ENCODE results near the gene NRXN3.
"Not testable (repeated sequence)": the region's sequence is repeated elsewhere in the genome, so short reads cannot be mapped to it uniquely, and the experiment has no call there.

NRXN3 gene

GRCh38 chr14:79742142-79742541 lies 1572.0 kb downstream of the NRXN3 start:
- no peak for DNase-seq (ENCODE audit: low read depth in 2 of 2, low spot score in 1 of 2)

GRCh38 chr14:79745046-79745445 lies 1574.9 kb downstream of the NRXN3 start:
- DNase-seq (ENCODE audit: low read depth in 2 of 2, low spot score in 1 of 2) = no peak

- no peak for DNase-seq (ENCODE audit: low read depth in 2 of 2, low spot score in 1 of 2)
These were observed 1578.9 kb downstream of the NRXN3 start for GRCh38 chr14:79749065-79749464.

GRCh38 chr14:79758985-79759384 lies 1588.8 kb downstream of the NRXN3 start:
- DNase-seq (ENCODE audit: low read depth in 2 of 2, low spot score in 1 of 2) = no peak

GRCh38 chr14:79764323-79764722 lies 1594.2 kb downstream of the NRXN3 start:
- DNase-seq (ENCODE audit: low read depth in 2 of 2, low spot score in 1 of 2) = no peak

GRCh38 chr14:79766511-79766910 lies 1596.3 kb downstream of the NRXN3 start:
- DNase-seq (ENCODE audit: low read depth in 2 of 2, low spot score in 1 of 2) = no peak

- DNase-seq (ENCODE audit: low read depth in 2 of 2, low spot score in 1 of 2) = no peak
These were observed 1597.1 kb downstream of the NRXN3 start for GRCh38 chr14:79767251-79767650.

- DNase-seq (ENCODE audit: low read depth in 2 of 2, low spot score in 1 of 2) = not testable (repeated sequence)
These were observed 1597.5 kb downstream of the NRXN3 start for GRCh38 chr14:79767721-79768120.

- no peak for DNase-seq (ENCODE audit: low read depth in 2 of 2, low spot score in 1 of 2)
These were observed 1611.7 kb downstream of the NRXN3 start for GRCh38 chr14:79781882-79782281.

GRCh38 chr14:79783041-79783440 lies 1612.9 kb downstream of the NRXN3 start:
- no peak for DNase-seq (ENCODE audit: low read depth in 2 of 2, low spot score in 1 of 2)

GRCh38 chr14:79786522-79786921 lies 1616.3 kb downstream of the NRXN3 start:
- DNase-seq (ENCODE audit: low read depth in 2 of 2, low spot score in 1 of 2) = no peak

- no peak for DNase-seq (ENCODE audit: low read depth in 2 of 2, low spot score in 1 of 2)
These were observed 1618.2 kb downstream of the NRXN3 start for GRCh38 chr14:79788346-79788745.

GRCh38 chr14:79791055-79791732 lies 1621.0 kb downstream of the NRXN3 start:
- no peak for DNase-seq (ENCODE audit: low read depth in 2 of 2, low spot score in 1 of 2)

- DNase-seq (ENCODE audit: low read depth in 2 of 2, low spot score in 1 of 2) = no peak
These were observed 1631.9 kb downstream of the NRXN3 start for GRCh38 chr14:79802093-79802492.

- no peak for DNase-seq (ENCODE audit: low read depth in 2 of 2, low spot score in 1 of 2)
These were observed 1635.5 kb downstream of the NRXN3 start for GRCh38 chr14:79805636-79806035.

- no peak for DNase-seq (ENCODE audit: low read depth in 2 of 2, low spot score in 1 of 2)
These were observed 1639.9 kb downstream of the NRXN3 start for GRCh38 chr14:79809849-79810612.

- no peak for DNase-seq (ENCODE audit: low read depth in 2 of 2, low spot score in 1 of 2)
These were observed 1650.8 kb downstream of the NRXN3 start for GRCh38 chr14:79820866-79821535.

- no peak for DNase-seq (ENCODE audit: low read depth in 2 of 2, low spot score in 1 of 2)
These were observed 1651.9 kb downstream of the NRXN3 start for GRCh38 chr14:79822034-79822433.

- no peak for DNase-seq (ENCODE audit: low read depth in 2 of 2, low spot score in 1 of 2)
These were observed 1654.9 kb downstream of the NRXN3 start for GRCh38 chr14:79825046-79825521.

- no peak for DNase-seq (ENCODE audit: low read depth in 2 of 2, low spot score in 1 of 2)
These were observed 1656.2 kb downstream of the NRXN3 start for GRCh38 chr14:79826362-79826761.

GRCh38 chr14:79829405-79830166 lies 1659.4 kb downstream of the NRXN3 start:
- no peak for DNase-seq (ENCODE audit: low read depth in 2 of 2, low spot score in 1 of 2)

Measured in stimulated activated CD8-positive, alpha-beta memory T cell treated with anti-CD3 and anti-CD28 coated beads, Interleukin-4, amount 100 ng/mL, for 1 hour (primary cell).